GM15510 (cell line): ENCODE results near the gene NUTF2.

Source experiments
- POLR2A ChIP-seq: IDR thresholded peaks from 3 replicates; pipeline ENCODE4 v1.6.1; 2011; ENCODE audit warnings: borderline replicate concordance; ENCODE audit not compliant: insufficient read length; ENCODE audit errors: extremely low read depth

The NUTF2 gene

DNA sequence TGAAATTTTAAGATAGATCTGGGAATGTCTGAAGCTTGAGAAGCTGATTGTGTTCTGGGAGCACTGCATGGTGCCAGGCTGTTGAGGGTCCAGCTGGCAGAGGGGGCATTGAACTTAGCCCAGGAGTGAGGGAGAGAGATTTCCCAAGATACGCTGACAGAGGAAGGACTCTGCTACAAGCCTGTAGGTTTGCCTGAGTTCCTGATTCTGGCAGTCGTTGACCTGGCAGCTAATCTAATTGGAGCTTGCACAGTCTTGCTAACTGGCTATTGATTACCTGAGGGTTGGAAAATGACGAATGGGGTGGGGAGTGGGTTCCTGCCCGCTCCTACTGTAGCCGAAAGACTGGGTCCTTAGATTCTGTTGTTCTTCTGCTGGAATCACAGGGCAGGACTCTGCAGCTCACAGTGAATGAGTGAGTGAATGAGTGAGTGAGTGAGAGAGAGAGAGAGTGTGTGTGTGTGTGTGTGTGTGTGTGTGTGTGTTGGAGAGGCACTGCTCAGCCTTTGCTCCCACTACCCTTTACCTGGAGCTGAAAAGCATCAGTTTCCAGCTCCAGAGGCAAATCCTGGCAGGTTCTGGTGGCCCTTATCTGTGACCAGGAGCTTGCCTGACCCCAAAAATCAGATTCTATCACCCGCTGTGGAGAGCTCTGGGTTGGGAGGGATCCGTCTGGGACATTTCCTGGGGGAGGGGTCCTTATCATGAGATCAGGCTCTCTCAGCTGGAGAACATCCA lies 68.2 kb downstream of the NUTF2 start:
- TF ChIP-seq POLR2A: no peak

DNA sequence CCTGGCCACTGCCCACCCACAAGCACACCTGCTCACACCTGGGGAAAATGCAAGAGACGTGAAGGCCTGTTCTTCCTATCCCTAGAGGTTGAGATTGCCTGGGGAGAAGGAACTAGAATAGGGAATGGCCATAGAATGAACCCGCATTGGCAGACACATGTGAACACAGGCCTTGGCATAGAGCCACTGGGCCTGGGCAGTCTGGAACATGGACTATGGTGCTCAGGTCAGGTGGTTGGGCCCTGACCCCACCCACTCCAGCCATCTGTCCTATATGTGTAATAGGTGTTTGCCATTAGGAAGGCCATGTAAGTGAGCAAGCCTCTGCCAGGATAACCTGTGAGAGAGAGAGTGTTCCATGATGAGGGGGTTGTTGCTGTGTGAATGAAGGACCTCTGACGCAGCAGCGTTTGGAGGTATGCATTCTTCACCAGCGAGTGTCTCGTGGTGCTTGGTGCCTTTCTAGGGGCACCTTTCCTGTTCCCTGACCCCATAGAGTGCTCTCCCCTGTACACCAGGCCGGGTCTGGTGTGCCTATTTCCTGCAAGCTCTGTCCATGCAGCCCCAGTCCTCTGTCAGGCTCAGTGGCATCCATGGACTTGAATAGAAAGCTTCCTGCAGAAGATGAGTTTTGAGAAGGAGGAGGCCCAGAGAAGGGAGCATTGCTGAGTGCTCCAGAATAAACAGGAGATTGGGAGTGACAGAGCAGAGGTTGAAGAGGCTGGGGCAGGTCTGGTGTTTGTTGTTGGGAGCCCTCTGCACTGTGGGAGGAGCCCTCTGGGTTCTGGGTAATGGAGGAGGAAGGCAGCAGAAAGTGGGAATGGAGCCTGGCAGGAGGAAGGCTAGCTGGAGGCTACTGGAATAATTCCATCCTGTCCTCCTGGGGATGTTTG lies 69.3 kb downstream of the NUTF2 start:
- no peak for TF ChIP-seq POLR2A

DNA sequence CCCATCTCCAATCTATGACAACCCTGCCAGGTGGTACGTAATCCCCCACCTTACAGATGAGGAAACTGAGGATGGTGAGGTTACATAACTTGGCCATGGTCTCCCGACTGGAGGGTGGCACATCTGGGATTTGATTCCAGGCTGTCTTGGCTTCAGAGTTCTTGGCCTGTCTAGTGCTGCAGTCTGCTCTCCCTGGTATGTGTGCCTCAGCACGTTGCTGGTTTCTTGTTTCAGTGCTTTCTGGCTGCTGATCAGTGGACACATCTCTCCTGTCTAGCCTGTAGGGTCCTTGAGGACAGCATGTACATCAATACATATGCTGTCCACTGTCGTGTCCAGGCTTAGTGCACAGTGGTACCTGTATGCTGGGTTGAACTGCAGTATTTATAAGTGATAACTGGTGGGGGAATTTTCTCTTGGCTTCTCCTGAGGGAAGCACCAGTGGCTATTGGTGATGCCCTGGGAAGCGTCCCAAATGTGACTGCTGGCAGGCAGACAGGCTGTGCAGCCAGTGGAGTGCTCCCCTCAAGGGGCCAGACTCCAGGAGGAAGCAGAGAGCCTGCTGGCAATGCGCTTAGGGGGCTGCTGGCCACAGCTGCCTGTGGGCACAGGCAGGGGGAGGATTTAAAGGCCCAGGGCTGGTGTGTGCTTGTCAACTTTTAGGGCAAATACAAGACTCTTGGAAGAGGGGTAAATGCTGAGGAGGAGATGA lies 70.6 kb downstream of the NUTF2 start:
- TF ChIP-seq POLR2A: no peak

DNA sequence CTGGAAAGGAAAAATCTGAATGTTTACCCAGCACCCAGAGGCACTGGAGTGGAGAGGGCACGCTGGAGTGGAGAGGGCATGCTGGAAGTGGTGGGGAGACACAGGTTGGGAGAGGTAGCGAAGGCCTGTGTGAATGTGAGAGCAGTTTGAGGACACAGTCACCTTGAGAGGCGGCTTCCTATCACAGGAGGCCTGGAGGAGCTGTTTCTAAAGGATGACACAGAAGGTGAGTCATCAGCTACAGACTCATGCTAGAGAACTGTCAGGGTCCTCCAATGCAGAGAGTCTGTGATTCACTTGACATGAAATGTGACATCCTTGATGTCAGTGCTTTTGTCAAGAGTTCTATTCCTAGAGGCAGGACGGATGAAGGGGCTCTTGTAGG lies 71.1 kb downstream of the NUTF2 start:
- TF ChIP-seq POLR2A: no peak

DNA sequence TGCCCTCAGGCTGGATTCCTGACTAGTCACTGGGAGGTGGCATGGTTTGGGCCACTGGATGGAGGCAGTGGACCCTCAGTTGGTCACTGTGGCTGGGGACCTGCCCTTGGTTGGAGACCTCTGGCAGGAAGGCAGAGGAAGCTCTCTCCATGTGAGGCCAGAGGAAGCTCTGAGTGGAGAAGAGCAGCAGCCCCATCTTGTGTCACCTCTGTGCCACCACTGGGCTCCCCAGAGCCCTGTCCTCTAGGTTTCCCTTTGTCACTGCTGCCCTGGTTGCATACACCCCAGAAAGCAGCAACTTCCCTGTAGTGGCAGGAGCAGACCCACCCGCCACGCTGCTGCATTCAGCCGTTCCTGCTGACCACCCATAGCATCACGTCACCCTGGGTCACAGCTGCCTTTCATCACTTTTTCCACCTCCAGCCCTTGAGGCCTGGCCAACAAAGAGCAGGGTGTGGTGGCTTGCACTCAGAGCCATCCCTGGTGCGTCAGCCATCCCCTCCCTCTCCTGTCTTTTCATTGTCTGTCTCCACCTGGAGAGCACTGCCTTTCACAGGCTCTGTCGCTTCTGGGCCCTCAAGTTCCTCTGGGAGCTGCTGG lies 73.0 kb downstream of the NUTF2 start:
- TF ChIP-seq POLR2A: no peak
